DMS114 treated with DMSO at 0.1 percent for 48 hours (cell line): Measurements from ENCODE around the gene IRF4.
"Not testable (repeated sequence)": the region's sequence is repeated elsewhere in the genome, so short reads cannot be mapped to it uniquely, and the experiment has no call there.

Experiments
- DNase-seq: peaks from one replicate; lab custom pipeline; 2025; ENCODE audit not compliant: unreplicated experiment; lab: John Stamatoyannopoulos, UW

The IRF4 gene

GRCh38 chr6:366389-367297 lies 24.9 kb upstream of the IRF4 start:
- no peak for DNase-seq

DNA sequence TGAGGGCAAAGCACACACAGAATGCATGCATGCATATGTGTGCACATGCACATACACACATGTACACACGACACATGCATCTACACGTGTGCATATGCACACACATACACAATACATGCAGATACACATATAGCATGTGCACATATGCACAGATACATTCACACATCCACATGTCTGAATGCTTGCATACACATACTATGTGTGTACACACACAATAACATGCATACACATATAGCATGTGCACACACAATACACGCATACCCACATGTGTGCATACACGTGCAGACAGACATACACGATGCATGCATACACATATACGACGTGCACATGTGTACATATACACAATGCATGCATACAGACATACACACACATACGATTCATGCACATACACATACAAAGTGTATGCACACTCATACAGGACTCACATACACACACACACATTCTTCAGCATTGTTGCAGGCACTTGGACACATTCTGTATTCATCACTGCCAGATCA lies 24.2 kb upstream of the IRF4 start:
- no peak for DNase-seq

- no peak for DNase-seq
These were observed 23.5 kb upstream of the IRF4 start for GRCh38 chr6:367891-368630.

DNA sequence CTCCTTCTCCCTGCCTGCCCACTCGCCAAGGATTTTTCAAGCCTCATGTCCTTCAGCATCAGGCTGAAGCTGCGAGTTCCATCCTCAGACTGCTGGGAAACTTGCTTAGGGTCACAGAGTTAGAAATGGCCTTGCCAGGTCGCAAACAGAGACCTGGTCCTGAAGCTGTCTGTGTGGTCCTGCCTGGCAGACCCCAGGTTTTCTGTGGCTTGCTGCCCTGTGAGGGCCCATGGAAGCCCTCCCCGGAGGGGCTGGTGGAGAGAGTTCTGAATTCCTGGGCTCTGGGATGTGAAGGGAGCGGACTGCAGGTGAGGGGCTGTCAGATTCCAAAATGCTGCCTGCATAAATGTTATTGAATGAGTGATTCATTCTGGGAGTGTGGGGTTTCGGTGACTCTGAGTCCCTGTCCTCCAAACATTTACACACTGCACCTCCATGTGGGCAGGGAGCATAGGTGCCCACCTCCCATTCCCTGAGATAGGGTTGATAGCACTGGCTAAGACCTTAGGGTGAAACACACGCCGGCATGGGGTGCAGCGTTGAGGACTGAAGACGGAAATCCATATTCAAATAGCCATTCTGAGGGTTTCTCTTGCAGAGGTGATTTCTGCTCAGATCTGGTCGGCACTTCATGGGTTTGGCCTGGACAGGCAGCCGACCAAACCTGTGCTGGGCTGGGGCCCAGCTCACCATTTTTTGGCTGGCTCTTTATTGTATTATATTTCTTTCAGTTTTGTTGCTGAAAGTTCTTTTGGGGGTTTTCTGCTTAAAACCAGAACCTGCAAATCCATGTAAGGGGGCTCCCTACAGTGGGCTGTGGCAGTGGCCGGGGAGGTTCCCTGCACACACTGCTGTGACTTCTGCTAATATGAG lies 21.8 kb upstream of the IRF4 start:
- DNase-seq, result no peak

GRCh38 chr6:370555-370954 lies 21.0 kb upstream of the IRF4 start:
- no peak for DNase-seq

DNA sequence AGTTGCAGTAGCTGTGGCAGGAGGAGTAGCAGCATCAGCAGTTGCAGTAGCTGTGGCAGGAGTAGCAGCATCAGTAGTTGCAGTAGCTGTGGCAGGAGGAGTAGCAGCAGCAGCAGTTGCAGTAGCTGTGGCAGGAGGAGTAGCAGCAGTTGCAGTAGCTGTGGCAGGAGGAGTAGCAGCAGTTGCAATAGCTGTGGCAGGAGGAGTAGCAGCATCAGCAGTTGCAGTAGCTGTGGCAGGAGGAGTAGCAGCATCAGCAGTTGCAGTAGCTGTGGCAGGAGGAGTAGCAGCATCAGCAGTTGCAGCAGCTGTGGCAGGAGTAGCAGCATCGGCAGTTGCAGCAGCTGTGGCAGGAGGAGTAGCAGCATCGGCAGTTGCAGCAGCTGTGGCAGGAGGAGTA lies 19.7 kb upstream of the IRF4 start:
- not testable (repeated sequence) for DNase-seq

DNA sequence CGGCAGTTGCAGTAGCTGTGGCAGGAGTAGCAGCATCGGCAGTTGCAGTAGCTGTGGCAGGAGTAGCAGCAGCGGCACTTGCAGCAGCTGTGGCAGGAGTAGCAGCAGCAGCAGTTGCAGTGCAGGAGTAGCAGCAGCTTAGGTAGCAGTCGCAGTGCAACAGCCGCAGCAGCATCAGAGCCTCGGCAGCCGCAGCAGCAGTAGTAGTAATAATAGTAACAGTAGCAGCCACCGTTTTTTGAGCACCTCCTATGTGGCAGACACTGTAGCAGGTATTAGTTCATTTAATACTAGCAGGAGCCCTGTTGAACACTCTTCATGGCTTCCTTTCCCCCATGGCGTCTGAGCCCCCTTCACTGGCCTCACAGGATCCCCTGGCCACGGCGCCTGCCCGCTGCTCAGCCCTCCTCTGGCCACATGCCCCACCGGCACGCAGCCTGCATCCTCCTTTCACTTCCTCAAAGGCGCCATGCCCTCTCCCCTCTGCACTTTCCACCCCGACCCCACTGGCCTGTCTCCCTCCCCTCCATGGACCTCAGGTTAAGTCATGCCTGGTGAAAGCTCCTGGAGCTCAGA lies 19.1 kb upstream of the IRF4 start:
- DNase-seq, result no peak

GRCh38 chr6:373031-373430 lies 18.5 kb upstream of the IRF4 start:
- no peak for DNase-seq

DNA sequence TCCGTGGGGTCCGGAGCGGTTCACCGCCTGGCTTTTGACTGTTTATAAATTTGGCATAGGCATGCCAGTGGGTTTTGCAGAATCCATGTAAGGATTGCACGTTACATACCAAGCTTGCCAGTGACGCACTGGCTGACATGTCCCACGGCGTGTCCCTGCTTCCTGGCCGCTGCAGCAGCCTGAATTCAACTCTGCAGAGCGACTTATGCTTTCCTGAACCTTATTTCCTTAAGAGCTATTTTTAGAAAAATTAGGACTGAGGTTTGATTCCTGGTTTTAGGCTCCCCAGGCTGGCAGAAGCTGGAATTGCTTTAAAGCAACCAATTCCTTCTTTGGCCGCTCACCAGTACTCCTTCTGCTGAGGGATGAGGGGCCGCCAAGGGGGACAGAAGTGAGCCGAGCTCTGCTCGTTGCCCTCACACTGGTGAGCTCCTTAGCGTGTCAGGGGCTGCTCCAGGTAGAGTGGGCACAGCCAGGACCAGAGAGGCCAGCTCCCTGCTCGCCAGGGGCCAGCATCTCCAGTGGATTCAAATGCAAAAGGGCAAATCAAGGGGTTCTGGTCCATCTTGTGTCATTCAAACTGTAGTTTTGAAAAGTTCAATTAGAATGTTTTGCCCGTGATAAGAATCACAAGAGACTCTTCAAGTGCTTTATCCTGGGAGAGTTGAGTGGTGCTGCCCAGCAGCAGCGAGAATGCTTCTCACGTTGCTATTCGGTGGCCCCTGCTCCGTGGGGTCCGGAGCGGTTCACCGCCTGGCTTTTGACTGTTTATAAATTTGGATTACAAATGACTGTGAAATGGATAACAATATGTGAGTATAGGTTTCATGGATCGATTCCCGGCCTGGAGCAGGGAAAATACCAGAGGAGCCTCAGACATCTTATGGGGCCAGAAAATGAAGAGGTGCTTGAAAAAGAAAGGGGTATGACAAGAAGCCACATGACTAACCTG lies 17.5 kb upstream of the IRF4 start:
- DNase-seq, result no peak

DNA sequence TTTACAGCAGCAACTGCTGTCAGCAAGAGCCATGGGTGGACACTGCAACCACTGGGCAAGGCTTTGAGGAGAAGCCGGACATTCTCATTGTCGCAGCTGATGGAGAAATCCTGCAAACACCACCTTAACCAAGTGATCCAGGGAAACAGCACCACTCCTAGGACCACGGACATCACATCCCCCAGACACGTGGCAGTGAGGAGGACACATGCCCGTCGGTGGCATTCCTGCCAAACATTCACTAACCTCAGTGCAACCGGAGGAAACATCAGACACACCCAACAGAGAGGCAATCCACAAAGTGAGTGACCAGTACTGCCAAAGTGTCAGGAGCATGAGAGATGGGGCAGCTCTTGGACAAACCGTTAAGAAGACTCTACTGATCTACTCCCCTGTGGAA lies 16.6 kb upstream of the IRF4 start:
- no peak for DNase-seq

- no peak for DNase-seq
These were observed 14.5 kb upstream of the IRF4 start for GRCh38 chr6:376827-377640.

DNA sequence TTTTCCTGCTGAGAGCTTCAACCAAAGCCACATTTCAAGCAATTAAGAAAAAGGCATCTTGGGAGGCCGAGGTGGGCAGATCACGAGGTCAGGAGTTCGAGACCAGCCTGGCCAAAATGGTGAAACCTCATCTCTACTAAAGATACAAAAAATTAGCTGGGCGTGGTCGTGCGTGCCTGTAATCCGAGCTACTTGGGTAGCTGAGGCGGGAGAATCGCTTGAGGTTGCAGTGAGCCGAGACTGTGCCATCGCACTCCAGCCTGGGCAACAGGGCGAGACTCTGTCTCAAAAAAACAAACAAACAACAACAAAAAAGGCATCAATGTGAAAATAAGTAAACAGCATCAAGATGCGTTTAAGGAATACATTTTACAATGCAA lies 13.9 kb upstream of the IRF4 start:
- DNase-seq, result not testable (repeated sequence)

DNA sequence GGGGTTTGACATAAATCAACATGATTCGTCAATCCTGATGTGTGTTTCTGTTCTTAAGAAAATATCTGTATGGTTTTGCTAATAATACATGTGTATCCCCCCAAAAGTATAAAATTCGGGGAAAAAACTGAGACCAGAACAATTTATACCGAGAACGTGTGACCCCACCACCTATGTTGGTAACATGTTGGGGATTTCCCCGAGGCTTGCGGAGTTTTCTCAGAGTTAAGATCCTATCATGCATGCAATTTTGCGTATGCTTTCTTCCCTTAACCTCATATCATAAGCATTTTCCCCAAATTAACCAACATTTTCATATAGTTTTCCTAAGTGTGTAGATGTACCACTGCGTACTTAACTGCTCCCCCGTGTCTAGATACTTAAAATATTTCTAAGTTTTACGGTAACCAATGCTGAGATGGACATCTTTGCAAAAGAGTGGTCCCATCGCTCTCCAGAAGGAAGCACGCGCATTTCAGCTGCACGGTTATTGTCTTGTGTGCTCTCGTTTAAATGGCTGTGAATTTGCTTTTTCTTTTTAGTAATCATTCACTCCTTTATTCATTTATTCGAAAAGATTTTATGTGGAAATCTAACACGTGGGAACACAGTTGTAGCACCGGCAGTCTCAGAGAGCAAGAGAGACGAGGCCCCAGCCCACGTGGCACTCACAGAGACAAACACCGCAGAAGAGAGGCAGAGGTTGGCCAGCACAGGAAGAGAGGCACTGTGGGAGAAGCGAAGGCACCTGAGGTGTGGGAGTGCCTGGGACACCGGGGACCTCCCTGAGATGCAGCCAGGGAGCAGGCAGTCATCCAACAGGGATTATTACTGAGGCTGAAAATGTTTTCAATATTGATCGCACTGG lies 13.2 kb upstream of the IRF4 start:
- no peak for DNase-seq

- no peak for DNase-seq
These were observed 12.6 kb upstream of the IRF4 start for GRCh38 chr6:378958-379409.

DNA sequence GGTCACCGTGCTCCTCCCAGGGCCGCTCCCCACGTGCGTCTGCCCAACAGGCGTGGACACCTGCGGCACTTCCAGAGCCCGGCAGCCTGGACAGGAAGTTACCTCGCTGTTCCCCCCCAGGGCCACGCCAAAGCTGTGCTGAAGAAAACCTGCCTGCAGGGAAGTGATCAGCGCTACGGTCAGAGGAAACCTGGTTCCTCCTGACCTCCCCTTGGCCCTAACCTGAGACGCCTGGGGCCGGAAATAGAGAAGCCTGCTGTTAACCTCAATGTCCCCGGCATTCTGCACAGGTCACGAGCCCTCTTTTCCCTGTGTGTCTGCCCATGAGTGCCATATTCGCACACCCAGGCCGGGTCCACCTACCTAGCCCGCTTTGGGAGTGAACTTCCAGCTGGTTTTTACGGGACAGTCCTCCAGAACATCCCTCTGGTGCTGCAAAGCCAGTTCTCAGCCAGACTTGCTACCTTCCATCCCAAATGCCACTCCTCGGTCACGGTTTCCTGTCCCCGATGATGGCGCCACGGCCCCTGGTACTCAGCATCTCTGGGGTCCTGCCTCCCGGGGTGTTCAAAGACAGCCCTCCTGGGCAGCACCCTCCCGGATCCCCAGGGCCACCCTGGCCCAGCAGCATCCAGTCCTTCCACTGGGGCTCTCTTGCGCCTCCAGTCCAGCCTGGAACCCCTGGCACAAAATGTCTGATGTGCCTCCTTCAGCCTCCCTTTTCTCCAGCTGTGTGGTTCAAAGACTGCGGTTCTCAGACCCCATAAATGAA lies 12.0 kb upstream of the IRF4 start:
- DNase-seq, result no peak

GRCh38 chr6:380234-381218 lies 11.0 kb upstream of the IRF4 start:
- no peak for DNase-seq
